ENCODE measurements around the gene AACS. TPM values are rescaled to one million over a fixed set of nuclear protein-coding genes. Genes with fewer than 3 reads are reported as not detected.

The AACS gene
- total and polyA plus RNA-seq, 4 donors: 15.4 to 33.5 (median 17.6) TPM

GRCh38 chr12:125167658-125168057, 102.4 kb downstream of the AACS start:
- Histone ChIP-seq H3K27me3 (ENCODE audit: control insufficient read depth in 3 of 3, insufficient read depth in 3 of 3, low read length in 2 of 3) (no peaks in the 10 kb centered on the region), H3K27ac (ENCODE audit: low read depth in 1 of 2, low read length in 1 of 2) (no peak overlapping the region), H3K36me3 (ENCODE audit: control insufficient read depth in 4 of 4, insufficient read depth in 4 of 4, low read length in 4 of 4) (no peaks in the 10 kb centered on the region), H3K9ac (ENCODE audit: insufficient read depth in 1 of 2, low read length in 2 of 2) (no peak overlapping the region), H3K9me3 (ENCODE audit: control insufficient read depth in 4 of 4, insufficient read depth in 3 of 4, low read length in 3 of 4) (peaks cover 0 to 8% (median 0%) of the 10 kb centered on the region in 4 donors), H3K4me1 (ENCODE audit: control insufficient read depth in 5 of 5, insufficient read depth in 5 of 5, low read length in 5 of 5) (no peaks in the 10 kb centered on the region), H3K4me3 (no peak overlapping the region)
- no peak for DNase-seq
- no peak for TF ChIP-seq CTCF (IDR thresholded peaks at IDR 0.05; ENCODE audit: control extremely low read depth, extremely low read depth)
- WGBS, 2 donors: 84 to 88% methylated on average over 3 of the region's 3 CpGs
- ATAC-seq (ENCODE audit: insufficient read depth, low FRiP score): no peak

GRCh38 chr12:125169451-125169850, 104.2 kb downstream of the AACS start:
- Histone ChIP-seq H3K4me3 (no peak overlapping the region), H3K27me3 (ENCODE audit: control insufficient read depth in 3 of 3, insufficient read depth in 3 of 3, low read length in 2 of 3) (no peaks in the 10 kb centered on the region), H3K4me1 (ENCODE audit: control insufficient read depth in 5 of 5, insufficient read depth in 5 of 5, low read length in 5 of 5) (no peaks in the 10 kb centered on the region), H3K9me3 (ENCODE audit: control insufficient read depth in 4 of 4, insufficient read depth in 3 of 4, low read length in 3 of 4) (peaks cover 0 to 8% (median 0%) of the 10 kb centered on the region in 4 donors), H3K36me3 (ENCODE audit: control insufficient read depth in 4 of 4, insufficient read depth in 4 of 4, low read length in 4 of 4) (no peaks in the 10 kb centered on the region), H3K27ac (ENCODE audit: low read depth in 1 of 2, low read length in 1 of 2) (no peak overlapping the region), H3K9ac (ENCODE audit: insufficient read depth in 1 of 2, low read length in 2 of 2) (no peak overlapping the region)
- WGBS, 2 donors: 48 to 68% methylated on average over 2 of the region's 2 CpGs
- DNase-seq (no peak), ATAC-seq (ENCODE audit: insufficient read depth, low FRiP score) (no peak)
- TF ChIP-seq CTCF (IDR thresholded peaks at IDR 0.05; ENCODE audit: control extremely low read depth, extremely low read depth): no peak

- no peak overlapping the region for H3K27ac ChIP-seq (ENCODE audit: low read depth in 1 of 2, low read length in 1 of 2)
- no peak overlapping the region for H3K4me3 ChIP-seq
- DNase-seq (no peak), ATAC-seq (ENCODE audit: insufficient read depth, low FRiP score) (no peak)
- H3K36me3 ChIP-seq (ENCODE audit: control insufficient read depth in 4 of 4, insufficient read depth in 4 of 4, low read length in 4 of 4): no peaks in the 10 kb centered on the region
- H3K27me3 ChIP-seq (ENCODE audit: control insufficient read depth in 3 of 3, insufficient read depth in 3 of 3, low read length in 2 of 3): no peaks in the 10 kb centered on the region
- no peak overlapping the region for H3K9ac ChIP-seq (ENCODE audit: insufficient read depth in 1 of 2, low read length in 2 of 2)
- H3K9me3 ChIP-seq (ENCODE audit: control insufficient read depth in 4 of 4, insufficient read depth in 3 of 4, low read length in 3 of 4): peaks cover 0 to 8% (median 0%) of the 10 kb centered on the region in 4 donors
- 73 to 83% methylated on average over 8 of the region's 8 CpGs for WGBS, 2 donors
- H3K4me1 ChIP-seq (ENCODE audit: control insufficient read depth in 5 of 5, insufficient read depth in 5 of 5, low read length in 5 of 5): no peaks in the 10 kb centered on the region
- TF ChIP-seq CTCF (IDR thresholded peaks at IDR 0.05; ENCODE audit: control extremely low read depth, extremely low read depth): no peak
Observed at GRCh38 chr12:125169870-125170269, 104.6 kb downstream of the AACS start.

GRCh38 chr12:125171267-125171666, 106.0 kb downstream of the AACS start:
- no peak for ATAC-seq (ENCODE audit: insufficient read depth, low FRiP score)
- 66 to 71% methylated on average over 3 of the region's 3 CpGs for WGBS, 2 donors
- Histone ChIP-seq H3K4me3 (no peak overlapping the region), H3K9me3 (ENCODE audit: control insufficient read depth in 4 of 4, insufficient read depth in 3 of 4, low read length in 3 of 4) (peaks cover 0 to 13% (median 1%) of the 10 kb centered on the region in 4 donors), H3K27me3 (ENCODE audit: control insufficient read depth in 3 of 3, insufficient read depth in 3 of 3, low read length in 2 of 3) (peaks cover 0 to 4% (median 0%) of the 10 kb centered on the region in 3 donors), H3K27ac (ENCODE audit: low read depth in 1 of 2, low read length in 1 of 2) (no peak overlapping the region), H3K36me3 (ENCODE audit: control insufficient read depth in 4 of 4, insufficient read depth in 4 of 4, low read length in 4 of 4) (no peaks in the 10 kb centered on the region), H3K9ac (ENCODE audit: insufficient read depth in 1 of 2, low read length in 2 of 2) (no peak overlapping the region), H3K4me1 (ENCODE audit: control insufficient read depth in 5 of 5, insufficient read depth in 5 of 5, low read length in 5 of 5) (no peaks in the 10 kb centered on the region)
- TF ChIP-seq CTCF (IDR thresholded peaks at IDR 0.05; ENCODE audit: control extremely low read depth, extremely low read depth): no peak
- no peak for DNase-seq
